ENCODE measurements around the gene HPN.
"Not testable (repeated sequence)": the region's sequence is repeated elsewhere in the genome, so short reads cannot be mapped to it uniquely, and the experiment has no call there.

Gene HPN

DNA sequence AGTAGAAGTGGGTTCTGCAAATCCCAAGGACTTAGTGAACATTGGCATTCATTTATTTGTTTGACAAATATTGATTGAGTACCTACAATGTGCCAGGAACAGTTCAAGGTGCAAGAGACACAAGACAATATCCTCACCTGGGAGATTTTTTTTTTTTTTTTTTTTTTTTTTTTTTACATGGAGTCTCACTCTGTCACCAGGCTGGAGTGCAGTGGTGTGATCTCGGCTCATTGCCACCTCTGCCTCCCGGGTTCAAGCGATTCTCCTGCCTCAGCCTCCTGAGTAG, 13.0 kb upstream of the HPN start:
- not testable (repeated sequence) for DNase-seq

DNA sequence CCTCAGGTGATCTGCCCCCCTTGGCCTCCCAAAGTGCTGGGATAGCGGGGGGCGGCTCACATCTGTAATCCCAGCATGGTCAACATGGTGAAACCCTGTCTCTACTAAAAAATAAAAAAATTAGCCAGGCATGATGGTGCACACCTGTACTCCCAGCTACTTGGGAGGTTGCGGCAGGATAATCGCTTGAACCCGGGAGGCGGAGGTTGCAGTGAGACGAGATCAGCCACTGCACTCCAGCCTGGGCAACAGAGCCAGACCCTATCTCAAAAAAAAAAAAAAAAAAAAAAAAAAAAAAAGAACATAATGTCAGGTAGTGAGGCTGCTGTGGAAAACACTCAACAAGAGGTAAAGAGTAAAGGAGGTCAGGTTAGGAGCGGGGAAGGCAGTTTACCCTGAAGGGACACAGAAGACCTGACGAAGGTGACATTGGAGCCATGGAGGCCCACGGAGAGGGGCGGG, 12.2 kb upstream of the HPN start:
- not testable (repeated sequence) for DNase-seq

DNA sequence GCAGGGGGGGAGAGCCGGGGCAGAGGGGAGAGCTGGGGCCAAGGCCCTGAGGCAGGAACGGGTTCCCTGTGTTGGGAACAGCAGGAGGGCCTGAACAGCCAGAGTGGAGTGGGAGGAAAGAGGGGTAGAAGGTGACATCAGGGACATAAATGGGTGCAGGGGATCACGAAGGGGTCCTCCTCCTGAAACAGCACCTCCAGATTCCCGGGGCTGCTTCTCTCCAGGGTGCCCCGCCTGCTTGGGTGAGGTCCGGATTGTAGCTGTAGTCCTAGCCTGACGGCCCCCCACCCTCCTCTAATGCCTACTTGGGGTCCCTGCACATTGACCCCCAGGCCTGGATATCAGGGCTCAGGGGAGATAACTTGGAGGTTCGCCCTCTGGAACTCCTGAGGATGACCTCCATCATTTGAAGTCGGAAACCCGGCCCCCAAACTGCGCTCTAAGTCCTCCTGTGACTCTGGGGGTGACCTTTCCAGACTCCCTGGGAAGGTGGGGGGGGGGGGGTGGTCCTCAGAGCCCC, 11.7 kb upstream of the HPN start:
- DNase-seq = no peak

DNA sequence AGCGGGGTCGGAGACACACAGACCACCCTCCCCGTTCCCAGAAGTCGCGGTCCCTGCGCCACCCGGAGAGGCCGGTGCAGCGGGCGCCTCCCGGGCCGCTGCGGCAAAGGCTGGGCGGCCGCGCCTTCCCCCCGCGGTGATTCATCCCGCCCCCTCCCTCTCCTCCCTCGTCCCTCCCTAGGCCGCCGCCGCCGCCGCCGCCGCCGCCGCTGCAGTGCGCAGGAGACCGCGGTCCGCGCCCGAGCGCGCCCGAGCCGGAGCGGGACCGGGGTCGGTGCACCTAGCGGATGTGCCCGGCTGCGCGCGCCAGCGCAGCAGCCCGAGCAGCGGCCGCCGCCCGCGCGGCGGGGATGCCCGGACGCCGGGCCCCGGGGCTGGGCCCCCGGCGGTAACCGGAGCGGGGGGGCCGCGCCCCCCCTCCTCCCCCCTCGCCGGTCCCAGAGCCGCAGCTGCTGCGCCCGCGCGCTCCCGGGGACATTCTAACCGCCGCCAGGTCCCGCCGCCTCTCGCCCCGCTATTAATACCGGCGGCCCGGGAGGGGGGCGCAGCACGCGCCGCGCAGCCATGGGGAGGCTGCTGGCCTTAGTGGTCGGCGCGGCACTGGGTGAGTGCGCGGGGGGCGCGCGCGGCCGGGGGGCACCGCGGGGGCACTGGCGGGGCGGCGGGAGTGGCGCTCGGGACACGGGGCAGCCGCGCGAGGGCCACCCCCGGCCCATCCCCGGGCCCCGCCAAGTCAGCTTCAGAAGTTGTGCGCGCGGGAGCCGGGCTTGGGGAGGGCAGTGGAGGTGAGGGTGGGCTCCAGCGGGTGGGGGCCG, 11.1 kb upstream of the HPN start, which contains the start of gene SCN1B:
SCN1B (plus strand) TSS at position 214 of the 815 bp plus-strand sequence; CDS start at position 565, 351 bp downstream.
- no peak for DNase-seq

DNA sequence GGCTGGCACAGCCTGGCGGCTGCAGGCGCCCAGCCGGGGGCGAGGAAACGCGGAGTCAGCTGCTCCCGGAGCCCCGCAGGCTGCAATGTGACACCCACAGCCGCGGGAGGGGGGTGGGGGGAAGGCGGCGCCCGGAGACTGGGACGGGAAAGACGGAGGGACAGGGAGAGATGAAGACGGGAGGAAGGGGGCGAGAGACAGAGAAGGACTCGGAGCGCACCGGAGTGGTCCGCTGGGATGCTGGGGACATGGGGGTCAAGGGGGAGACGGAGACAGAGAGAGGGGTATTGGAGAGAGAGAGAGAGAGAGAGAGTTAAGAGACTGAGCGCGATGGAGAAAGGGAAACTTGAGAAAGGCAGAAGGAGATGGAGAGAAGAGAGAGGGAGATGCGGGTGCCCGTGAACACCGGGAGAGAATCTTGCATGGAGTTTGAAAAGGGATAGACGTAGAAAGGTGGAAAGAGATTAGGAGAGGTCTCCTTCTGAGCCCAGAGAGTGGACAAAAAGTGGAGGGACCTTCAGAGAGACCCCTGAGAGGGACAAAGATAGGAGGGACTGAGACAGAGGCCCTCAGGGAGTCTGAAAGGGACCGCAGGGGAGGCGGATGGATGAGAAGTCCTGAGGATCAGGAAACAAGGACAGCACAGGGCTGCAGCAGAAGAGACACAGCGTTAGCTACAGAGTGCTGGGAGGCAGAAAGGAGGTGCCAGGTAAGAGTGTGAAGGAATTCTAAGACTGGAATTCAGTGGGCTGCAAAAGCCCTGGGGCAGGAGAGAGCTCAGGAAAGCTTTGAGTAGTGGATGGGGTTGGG, 10.2 kb upstream of the HPN start:
- DNase-seq = no peak

DNA sequence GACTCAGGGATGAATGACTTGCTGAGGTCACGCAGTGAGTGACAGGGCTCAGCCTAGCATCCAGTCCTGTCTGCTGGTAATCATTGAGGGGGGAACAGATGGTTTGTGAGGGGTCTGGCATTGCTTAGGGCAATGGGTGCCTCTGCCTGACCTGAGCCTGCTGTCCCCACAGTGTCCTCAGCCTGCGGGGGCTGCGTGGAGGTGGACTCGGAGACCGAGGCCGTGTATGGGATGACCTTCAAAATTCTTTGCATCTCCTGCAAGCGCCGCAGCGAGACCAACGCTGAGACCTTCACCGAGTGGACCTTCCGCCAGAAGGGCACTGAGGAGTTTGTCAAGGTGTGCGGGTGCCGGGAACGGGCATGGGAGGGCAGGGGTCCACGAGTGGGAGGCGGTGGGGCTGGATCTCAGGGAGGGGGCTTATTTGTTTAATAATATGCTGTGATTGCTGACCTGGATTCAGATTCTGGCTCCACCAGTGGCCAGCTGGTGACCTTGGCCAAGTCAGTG, 9.1 kb upstream of the HPN start:
- DNase-seq = no peak

DNA sequence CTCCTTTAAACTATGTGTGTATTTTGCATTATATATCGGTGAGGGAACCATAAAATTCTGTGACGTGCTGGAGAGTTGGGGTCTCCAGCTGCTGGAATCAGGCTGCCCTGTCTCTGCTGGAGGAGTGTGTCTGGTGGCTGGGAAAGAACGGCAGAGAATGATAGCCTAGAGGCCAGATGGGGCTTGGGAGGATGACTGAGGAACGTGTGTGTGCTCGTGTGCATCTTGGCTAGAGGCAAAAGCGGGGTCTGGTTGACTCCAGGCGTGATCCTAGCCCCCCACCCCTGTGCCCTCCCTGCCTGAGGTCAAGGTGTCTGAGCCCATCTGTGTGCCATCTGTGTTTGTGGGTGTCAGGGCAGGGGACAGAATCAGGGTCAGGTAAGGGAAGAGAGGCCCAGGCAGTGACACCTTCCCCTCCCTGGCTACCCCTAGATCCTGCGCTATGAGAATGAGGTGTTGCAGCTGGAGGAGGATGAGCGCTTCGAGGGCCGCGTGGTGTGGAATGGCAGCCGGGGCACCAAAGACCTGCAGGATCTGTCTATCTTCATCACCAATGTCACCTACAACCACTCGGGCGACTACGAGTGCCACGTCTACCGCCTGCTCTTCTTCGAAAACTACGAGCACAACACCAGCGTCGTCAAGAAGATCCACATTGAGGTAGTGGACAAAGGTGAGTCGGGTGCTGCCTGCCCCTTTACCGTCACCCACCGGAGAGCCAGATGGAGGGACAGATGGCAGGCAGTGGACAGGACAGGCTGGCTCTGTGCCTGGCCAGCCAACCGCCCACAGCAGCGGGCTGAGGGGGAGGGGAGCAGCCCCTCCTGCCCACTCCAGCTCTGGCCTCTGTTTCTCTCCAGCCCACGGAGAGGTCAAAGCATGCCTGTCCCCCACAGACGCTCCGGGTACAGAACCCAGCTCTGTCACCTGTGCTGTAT, 8.2 kb upstream of the HPN start:
- no peak for DNase-seq

DNA sequence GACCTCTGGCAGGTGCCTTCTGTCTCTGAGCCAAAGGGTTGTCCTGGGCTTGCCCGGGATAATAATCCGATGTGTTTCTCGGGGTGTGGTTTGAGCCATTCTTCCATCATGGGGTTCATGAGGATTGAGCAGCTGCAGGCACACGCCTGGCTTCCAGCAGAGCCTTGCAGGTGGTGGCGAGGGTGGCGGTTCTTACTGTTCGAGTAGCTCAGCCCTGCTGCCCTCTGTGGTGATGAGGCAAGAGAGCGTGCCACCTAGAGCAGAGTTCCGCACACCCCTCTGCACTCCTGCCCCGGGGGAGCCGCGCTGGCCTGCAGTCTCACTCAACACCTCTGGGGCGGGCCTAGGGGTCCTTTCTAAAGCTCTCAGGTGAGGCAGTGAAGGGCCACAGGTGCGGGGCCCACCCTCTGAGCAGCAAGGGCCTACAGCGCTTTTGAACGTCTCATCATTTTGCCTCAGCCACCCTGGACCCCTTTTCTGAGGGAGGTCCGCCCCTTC, 7.5 kb upstream of the HPN start:
- DNase-seq = no peak

DNA sequence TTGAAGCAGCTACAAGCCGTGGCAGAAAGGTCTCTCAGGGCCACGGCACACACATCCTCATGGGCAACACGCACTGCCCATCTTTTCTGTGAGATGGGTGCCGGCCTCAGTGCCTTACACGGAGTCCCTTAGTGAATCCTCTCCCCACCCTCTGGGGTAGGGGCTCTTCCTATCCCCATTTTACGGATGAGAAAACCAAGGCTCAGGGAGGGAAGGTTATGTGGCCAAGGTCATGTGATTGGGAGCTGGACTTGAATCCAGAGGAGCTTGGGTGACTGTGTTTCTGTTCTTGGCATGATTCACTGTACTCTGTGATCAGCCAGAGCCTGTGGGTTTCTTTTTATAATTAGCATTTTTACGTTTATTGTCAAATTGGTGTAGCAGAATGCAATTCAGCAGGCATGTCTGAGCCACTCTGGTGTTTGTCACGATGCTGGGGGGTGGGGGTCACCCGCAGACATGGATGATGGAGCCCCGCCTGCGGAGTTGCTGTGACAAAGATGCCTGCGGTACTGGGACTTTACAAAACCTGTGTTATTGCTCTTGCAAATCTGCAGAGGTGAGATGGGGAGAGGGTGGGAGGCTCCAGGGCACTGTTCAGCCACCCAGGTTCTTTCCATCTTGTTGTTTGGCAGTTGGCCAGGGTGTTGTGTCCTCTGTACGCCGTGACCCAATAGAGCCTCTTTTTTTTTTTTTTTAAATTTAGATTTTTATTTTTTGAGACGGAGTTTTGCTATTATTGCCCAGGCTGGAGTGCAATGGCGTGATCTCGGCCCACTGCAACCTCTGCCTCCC, 6.7 kb upstream of the HPN start:
- DNase-seq = no peak

DNA sequence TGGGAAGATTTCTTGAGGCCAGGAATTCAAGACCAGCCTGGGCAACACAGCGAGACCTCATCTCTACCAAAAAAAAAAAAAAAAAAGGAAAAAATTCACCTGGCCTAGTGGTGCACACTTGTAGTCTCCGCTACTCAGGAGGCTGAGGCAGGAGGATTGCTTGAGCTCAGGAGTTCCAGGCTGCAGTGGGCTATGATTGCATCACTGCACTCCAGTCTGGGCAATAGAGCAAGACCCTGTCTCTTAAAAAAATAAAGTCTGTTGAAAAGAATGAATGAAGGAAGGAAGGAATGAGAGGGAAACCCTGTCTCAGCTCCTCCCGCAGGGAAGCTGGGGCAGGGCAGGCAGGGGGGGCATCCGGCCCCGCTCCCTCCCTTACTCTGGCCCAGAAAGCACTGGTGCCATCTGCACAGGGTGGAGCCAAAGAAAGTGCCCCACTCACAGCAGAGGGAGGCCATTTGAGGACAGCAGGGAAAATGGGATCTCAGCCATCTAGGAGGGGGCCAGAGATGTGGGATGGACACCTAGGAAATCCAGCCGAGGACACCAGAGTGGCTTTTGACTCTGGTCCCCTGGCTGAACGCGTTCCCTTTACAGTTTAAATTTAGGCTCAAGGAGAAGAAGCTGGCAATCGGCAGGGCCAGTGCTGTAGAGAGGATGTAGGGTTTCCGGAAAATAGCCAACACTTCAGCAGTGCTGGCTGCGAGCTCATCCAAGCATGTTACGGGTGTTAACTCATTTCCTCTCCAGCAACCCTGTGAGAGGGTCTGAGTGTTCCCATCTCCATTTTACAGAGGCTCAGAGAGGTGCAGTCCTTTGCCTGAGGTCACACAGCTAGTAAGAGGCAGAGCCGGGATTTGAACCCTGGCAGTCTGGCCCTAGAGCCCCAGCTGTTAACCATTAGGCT, 3.6 kb upstream of the HPN start:
- no peak for DNase-seq

DNA sequence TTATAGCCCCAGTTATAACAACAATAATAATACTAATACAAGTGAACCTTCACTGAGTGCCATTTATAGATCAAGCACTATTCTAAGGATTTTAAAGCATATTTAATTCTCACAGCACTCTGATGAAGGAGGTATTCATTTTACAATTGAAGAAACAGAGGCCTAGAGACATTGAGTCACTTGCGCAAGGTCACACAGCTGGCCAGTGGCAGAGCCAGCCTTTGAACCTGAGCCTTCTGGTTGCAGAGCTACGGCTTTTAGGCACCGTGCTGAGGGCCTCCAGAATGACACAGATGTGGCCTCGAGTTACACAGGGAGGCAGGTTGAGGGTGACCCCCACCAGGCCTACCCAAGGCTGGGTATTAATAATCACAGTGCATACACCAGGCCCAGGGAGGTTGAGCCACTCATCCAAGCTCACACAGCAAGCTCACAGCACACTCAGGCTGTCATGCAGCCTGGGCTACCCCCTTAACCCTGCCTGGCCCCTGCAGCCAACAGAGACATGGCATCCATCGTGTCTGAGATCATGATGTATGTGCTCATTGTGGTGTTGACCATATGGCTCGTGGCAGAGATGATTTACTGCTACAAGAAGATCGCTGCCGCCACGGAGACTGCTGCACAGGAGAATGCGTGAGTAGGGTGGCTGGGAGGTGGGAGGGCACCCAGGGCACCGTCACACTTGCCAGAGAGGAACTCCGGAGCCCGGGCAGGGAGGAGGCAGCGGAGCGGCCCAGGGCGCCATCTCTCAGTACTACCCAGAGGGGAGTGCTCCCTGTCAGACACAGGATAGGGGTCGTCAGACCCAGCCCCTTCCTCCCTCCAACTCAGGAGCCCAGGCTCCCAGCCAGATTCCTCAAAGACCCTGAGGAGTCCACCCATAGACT, 2.7 kb upstream of the HPN start:
- no peak for DNase-seq

DNA sequence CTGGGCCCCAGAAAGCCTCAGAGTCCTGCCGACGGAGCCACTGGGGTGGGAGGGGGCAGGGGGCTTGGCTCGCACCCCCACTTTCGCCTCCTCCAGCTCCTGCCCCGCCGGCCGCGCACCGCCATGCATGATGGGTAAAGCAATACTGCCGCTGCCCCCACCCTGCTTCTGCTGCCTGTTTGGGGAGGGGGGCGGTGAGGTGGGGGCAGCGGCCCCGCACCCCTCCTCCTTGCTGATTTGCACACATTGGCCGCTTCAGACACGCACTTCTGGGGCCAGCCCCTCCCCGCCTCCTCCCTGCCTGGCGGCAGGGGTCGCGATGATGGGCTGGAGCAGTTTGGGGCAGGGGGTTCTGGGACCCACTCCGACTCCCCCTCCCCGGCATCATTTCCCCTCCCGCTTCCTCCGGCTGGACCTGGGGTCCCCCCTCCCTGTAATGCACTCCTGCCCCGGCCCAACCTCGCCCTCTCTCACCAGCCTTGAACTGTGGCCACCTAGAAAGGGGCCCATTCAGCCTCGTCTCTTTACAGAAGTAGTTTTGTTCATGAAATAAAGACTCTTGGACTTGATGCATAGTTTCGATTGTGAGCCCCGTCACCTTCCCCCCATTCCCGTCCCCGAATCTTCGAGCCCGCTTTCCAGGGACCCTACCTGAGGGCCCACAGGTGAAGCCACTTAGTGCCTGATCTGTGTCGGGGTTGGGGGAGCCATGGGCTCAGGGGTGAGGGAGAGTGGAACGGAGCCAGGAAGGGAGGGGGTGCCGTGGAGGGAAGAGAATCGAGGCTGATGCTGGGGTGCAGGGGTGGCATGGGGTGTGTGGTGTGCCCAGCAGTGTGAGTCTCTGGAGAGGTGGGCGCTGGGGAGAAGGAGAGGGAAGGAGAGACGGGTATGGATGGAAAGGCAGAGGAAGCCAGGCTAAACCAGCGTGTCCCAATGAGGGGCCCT, 1.4 kb upstream of the HPN start:
- DNase-seq = no peak

DNA sequence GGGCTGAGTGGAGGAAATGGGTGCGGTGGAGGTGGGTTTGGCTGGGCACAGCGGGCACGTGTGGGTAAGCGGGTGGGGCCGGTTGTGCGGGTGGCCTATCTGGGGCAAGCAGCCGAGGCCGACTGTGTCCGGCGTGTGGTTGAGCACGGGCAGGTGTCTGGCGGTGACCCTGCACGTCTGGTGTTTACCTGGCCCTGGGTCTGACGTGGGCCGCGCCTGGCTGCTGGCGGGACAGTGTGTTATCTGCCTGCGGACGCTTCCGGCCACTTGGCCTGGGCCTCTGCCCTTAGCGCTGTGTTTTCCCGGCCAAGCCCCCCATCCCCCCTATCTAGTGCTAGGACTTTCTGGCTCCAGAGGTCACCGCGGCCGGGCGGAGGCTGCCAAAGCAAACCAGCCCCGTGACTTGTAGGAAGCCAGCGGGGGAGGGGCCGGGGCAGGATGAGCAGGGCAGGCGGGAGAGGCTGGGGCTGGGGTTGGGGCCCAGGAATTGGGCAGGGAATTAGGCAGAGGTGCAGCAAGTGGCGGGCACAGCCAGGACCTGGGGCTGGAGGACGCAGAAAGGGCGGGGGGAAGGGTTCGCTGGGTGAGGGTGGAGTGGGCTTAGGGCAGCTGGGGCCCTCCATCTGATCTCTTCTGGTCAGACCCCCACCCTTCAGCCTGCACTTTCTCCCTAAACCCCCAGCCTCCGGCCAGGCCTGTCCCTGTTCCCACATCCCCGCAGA, 534 bp upstream of the HPN start:
- DNase-seq = no peak

DNA sequence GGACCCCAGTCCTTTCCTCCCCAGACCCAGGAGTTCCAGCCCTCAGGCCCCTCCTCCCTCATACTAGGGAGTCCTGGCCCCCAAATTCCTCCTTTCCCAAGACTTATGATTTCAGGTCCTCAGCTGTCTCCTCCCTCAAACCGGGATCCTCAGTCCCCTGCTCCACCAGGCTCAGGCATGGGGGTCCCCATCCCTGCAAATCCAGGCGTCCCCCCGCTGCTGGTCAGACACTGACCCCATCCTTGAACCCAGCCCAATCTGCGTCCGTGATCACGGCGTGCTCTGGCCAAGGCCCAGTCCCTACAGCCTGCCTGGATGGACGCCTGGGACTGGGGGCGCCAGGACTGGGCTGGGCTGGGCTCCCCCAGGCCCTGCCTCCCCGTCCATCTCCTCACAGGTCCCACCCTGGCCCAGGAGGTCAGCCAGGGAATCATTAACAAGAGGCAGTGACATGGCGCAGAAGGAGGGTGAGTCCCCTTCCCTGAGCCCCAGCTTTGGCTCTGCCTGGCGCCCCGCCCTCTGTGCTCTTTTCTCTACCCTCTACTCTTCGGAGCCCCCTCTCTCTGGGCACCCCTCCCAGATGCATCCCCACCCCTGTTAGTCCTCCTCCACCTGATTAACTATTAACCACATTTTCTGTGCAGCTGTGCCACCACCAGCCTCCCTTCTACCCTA, 672 bp downstream of the HPN start:
- no peak for DNase-seq

DNA sequence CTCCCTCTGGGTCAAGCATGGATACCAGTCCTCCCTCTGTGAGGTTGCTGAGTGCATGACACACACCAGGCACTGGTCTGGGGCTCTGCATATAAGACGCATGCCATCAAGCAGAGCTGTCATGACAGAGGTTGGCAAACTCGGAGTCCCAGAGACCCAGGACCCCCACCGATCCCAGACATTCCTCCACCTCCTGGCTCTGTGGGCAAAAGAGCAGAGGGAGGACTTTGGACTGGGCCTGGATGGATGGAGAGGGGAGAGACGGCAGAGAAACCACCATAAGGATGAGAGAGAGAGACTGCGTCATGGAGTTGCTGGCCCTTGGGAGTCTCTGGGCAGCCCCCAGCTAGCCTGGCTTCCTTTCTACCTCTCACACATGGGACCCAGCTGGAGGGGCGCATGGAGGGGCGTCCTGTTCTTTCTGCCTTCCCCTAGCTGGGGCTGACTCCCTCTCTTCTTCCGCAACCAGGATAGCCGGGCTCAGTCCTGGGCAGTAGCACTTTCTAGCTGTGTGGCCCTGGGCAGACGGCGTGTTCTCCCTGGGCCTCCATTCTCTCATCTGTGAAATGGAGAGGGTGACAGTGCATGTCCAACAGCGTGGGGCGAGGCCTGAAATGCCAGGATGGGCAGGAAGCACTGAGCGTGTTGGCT, 1.6 kb downstream of the HPN start:
- no peak for DNase-seq

DNA sequence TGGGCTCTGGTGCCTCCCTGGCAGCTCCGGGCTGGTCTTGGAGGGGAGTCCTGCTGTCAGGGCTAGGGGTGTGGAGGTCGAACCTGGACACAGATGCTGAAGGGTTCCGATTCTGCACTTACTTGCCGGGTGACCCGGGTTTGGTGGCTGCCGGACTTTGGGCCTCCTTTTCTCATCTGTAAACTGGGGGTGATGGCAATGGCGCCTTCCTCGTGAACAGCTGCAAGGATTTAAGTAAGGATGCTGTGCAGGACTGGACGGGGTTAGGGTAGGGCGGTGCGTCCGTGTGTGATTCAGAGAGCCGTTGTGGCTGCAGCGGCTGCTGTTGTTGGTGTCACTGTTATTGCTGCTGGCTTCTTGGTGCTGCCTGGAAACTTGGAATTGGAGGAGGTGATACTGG, 2.4 kb downstream of the HPN start:
- no peak for DNase-seq
